Cardiac muscle cell (in vitro differentiated cells and primary cell): ENCODE measurements around the gene PHYH. TPM values are rescaled to one million over a fixed set of nuclear protein-coding genes. Genes with fewer than 3 reads are reported as not detected.
"Not testable (repeated sequence)": the region's sequence is repeated elsewhere in the genome, so short reads cannot be mapped to it uniquely, and the experiment has no call there.

Experiments used
- DNase-seq, 2 donors: peaks; one replicate each; pipeline versions ENCODE4 v3.0.0 to v3.0.0-alpha.2; 2010 to 2017; ENCODE audit warnings: low read depth in 1 of 2, low spot score in 1 of 2
- H3K27ac ChIP-seq: fragments of 200-600 bp; sonication (generic); 2 replicates; pipeline ENCODE4 v1.5.1; 2016
- H3K27me3 ChIP-seq: fragments of 200-600 bp; sonication (generic); 2 replicates; pipeline ENCODE4 v1.6.0; 2016; ENCODE audit warnings: control low read depth
- H3K36me3 ChIP-seq: fragments of 200-600 bp; sonication (generic); 2 replicates; pipeline ENCODE4 v1.5.1; 2016; ENCODE audit warnings: control low read depth
- H3K4me1 ChIP-seq: fragments of 200-600 bp; sonication (generic); 2 replicates; pipeline ENCODE4 v1.8.1; 2017; ENCODE audit warnings: low read depth, mild to moderate bottlenecking, mixed run types
- H3K4me3 ChIP-seq: fragments of 200-600 bp; sonication (generic); 2 replicates; pipeline ENCODE4 v1.5.1; 2016; ENCODE audit warnings: mild to moderate bottlenecking
- H3K9me3 ChIP-seq: fragments of 200-600 bp; sonication (generic); 2 replicates; pipeline ENCODE4 v1.5.1; 2017; ENCODE audit warnings: low read depth, mild to moderate bottlenecking, control low read depth
- polyA plus RNA-seq: library from polyadenylated mRNA; unstranded; fragments of >200 nt; fragmentation: Nextera tagmentation; extraction: Ambion mirVana; gene quantifications from 2 replicates; pipeline ENCODE4 v1.2.1, GENCODE V29; 2016
- total RNA-seq: library from RNA; depleted of rRNA; stranded (reverse); fragments of >200 nt; gene quantifications from 2 replicates; pipeline ENCODE4 v1.2.3, GENCODE V29; 2016
- TF ChIP-seq, protein P1 (sequence below): IDR thresholded peaks from 2 replicates; pipeline ENCODE4 v1.5.1; 2012; ENCODE audit warnings: low read depth, mild to moderate bottlenecking, low read length

Gene PHYH
- total and polyA plus RNA-seq, 2 experiments from 2014 or later, result 26.4 to 40.9 TPM

DNA sequence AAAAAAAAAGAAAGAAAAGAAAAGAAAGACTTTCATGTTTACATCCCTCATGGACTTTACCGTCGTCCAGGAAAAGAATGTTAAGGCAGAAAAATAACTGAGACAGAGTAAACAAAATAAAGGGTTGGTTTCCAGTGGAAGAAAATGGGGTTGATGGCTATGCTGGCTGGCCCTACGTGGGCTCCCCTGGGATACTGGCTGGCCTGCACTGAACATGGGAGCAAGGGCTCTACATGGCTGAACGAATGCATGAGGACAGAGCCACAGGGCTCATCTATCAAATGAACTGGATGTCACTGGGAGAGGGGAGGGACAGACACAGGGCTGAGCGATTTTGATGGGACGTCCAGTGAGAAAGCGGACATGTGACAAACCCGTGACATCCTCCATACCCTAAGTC, 63.2 kb downstream of the PHYH start:
- TF ChIP-seq, protein P1, sequence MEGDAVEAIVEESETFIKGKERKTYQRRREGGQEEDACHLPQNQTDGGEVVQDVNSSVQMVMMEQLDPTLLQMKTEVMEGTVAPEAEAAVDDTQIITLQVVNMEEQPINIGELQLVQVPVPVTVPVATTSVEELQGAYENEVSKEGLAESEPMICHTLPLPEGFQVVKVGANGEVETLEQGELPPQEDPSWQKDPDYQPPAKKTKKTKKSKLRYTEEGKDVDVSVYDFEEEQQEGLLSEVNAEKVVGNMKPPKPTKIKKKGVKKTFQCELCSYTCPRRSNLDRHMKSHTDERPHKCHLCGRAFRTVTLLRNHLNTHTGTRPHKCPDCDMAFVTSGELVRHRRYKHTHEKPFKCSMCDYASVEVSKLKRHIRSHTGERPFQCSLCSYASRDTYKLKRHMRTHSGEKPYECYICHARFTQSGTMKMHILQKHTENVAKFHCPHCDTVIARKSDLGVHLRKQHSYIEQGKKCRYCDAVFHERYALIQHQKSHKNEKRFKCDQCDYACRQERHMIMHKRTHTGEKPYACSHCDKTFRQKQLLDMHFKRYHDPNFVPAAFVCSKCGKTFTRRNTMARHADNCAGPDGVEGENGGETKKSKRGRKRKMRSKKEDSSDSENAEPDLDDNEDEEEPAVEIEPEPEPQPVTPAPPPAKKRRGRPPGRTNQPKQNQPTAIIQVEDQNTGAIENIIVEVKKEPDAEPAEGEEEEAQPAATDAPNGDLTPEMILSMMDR, result no peak
- no peak overlapping the region for H3K27ac ChIP-seq
- no peak overlapping the region for H3K4me3 ChIP-seq
- no peak for DNase-seq
- no peaks in the 10 kb centered on the region for H3K4me1 ChIP-seq
- no peaks in the 10 kb centered on the region for H3K9me3 ChIP-seq
- no peaks in the 10 kb centered on the region for H3K36me3 ChIP-seq
- H3K27me3 ChIP-seq, result no peaks in the 10 kb centered on the region

DNA sequence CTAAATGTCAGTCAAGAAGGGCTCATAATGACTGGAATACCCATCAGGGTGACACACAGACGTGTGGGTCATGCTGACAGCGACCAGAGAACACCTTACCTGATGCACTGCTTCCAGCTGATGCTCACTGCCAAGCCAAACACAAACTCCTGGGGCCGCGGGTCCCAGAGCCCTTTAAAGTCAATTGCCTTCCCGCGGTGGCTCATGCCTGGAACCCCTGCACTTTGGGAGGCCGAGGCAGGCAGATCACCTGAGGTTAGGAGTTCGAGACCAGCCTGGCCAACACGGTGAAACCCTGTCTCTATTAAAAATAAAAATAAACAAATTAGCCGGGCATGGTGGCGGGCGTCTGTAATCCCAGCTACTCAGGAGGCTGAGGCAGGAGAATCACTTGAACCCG, 65.1 kb downstream of the PHYH start:
- H3K36me3 ChIP-seq, H3K27ac ChIP-seq: not testable (repeated sequence)

DNA sequence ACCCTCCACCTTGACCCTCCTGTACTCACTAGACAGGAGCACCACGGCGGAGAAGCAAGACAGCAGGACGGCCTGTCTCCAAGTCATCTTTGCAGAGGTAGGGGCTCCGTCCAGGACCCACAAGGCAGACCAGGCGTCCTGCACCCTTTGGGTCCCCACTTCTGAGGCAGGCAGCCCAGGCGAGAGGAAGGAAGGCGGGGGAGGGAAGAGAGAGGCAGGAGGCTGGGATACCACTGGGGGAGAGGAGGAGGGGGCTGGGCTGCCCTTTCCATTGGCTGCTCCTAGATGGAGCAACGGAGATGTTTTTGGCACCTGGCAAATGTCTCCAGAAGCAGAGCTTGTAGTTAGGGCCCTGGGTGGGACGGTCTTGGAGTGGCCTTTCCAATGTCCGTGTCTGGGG, 65.7 kb downstream of the PHYH start, which contains the start of gene UCMA:
TSS of gene UCMA (minus strand) at position 203 of the 400 bp plus-strand sequence. CDS start at position 87, 116 bp downstream.
- no peak within 1 kb of the TSS for H3K27ac ChIP-seq
- no peaks in the 10 kb centered on the region for H3K27me3 ChIP-seq
- no peak for DNase-seq
- no peak within 1 kb of the TSS for H3K4me3 ChIP-seq
- no peaks in the 10 kb centered on the region for H3K4me1 ChIP-seq
- no peaks in the 10 kb centered on the region for H3K9me3 ChIP-seq
- TF ChIP-seq, protein P1, result no peak
- H3K36me3 ChIP-seq, result no peaks in the 10 kb centered on the region

More for the DNA sequence above, 65.1 kb downstream of the PHYH start:
- not testable (repeated sequence) for H3K27me3 ChIP-seq, H3K4me3 ChIP-seq, DNase-seq, H3K9me3 ChIP-seq, H3K4me1 ChIP-seq

GRCh38 chr10:13233358-13233757, 66.5 kb downstream of the PHYH start:
- H3K36me3 ChIP-seq, result no peaks in the 10 kb centered on the region
- H3K9me3 ChIP-seq, result no peaks in the 10 kb centered on the region
- no peak overlapping the region for H3K4me3 ChIP-seq
- no peak for DNase-seq
- H3K27me3 ChIP-seq, result no peaks in the 10 kb centered on the region
- TF ChIP-seq, protein P1, result no peak
- H3K4me1 ChIP-seq, result no peaks in the 10 kb centered on the region
- H3K27ac ChIP-seq, result no peak overlapping the region

DNA sequence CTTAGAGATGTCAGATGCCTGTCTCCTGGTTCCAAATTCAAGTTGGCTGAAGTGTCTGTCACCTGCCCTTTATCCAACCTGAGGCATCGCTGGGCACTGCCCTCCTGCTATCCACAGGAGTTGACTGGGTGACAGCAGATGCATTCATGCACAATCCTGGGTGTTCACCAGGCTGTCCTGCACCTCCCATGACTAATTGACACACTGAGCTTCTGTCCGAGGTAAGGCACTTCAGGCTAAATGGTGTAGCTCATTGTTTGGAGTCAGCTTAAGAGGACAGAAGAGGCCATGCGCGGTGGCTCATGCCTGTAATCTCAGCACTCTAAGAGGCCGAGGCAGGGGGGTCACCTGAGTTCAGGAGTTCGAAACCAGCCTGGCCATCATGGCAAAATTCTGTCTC, 68.1 kb downstream of the PHYH start:
- H3K27me3 ChIP-seq, result no peaks in the 10 kb centered on the region
- H3K9me3 ChIP-seq, result no peaks in the 10 kb centered on the region
- H3K4me3 ChIP-seq, result no peak overlapping the region
- H3K27ac ChIP-seq, result no peak overlapping the region
- DNase-seq, result no peak
- no peaks in the 10 kb centered on the region for H3K36me3 ChIP-seq
- H3K4me1 ChIP-seq, result no peaks in the 10 kb centered on the region
- TF ChIP-seq, protein P1, result no peak

GRCh38 chr10:13231190-13231589, 68.7 kb downstream of the PHYH start:
- Histone ChIP-seq H3K9me3 (no peaks in the 10 kb centered on the region), H3K27ac (no peak overlapping the region), H3K27me3 (no peaks in the 10 kb centered on the region), H3K4me1 (no peaks in the 10 kb centered on the region), H3K36me3 (no peaks in the 10 kb centered on the region), H3K4me3 (no peak overlapping the region)
- DNase-seq, result no peak
- TF ChIP-seq, protein P1, result no peak

Other genes with a start within 250 kb of the PHYH start
- gene OPTN, start 199.9 kb downstream of the PHYH start, total RNA-seq, result 9.8 and 12.4 TPM in 2 replicates
- gene OPTN, start 199.9 kb downstream of the PHYH start, polyA plus RNA-seq, result 16.8 and 21.3 TPM in 2 replicates
- gene MCM10, start 138.5 kb downstream of the PHYH start, total RNA-seq, result 3.9 and 4.8 TPM in 2 replicates
- gene MCM10, start 138.5 kb downstream of the PHYH start, polyA plus RNA-seq, result 6.9 and 10.0 TPM in 2 replicates
- gene UCMA, start 65.7 kb downstream of the PHYH start, total RNA-seq, result not detected in 2 replicates
- not detected in 2 replicates for gene UCMA, start 65.7 kb downstream of the PHYH start, polyA plus RNA-seq
- 69.5 and 84.6 TPM in 2 replicates for gene SEPHS1, start 48.2 kb upstream of the PHYH start, total RNA-seq
- gene SEPHS1, start 48.2 kb upstream of the PHYH start, polyA plus RNA-seq, result 99.7 and 105 TPM in 2 replicates
- 10.1 and 10.7 TPM in 2 replicates for gene BEND7, start 228.9 kb upstream of the PHYH start, total RNA-seq
- 10.8 and 12.2 TPM in 2 replicates for gene BEND7, start 228.9 kb upstream of the PHYH start, polyA plus RNA-seq